NCI-H2196 (cell line): ENCODE data around the gene C1orf87.
"Not testable (repeated sequence)": the region's sequence is repeated elsewhere in the genome, so short reads cannot be mapped to it uniquely, and the experiment has no call there.

Experiments
- DNase-seq: peaks from one replicate; lab custom pipeline; 2025; ENCODE audit not compliant: unreplicated experiment; lab: John Stamatoyannopoulos, UW

C1orf87 gene

DNA sequence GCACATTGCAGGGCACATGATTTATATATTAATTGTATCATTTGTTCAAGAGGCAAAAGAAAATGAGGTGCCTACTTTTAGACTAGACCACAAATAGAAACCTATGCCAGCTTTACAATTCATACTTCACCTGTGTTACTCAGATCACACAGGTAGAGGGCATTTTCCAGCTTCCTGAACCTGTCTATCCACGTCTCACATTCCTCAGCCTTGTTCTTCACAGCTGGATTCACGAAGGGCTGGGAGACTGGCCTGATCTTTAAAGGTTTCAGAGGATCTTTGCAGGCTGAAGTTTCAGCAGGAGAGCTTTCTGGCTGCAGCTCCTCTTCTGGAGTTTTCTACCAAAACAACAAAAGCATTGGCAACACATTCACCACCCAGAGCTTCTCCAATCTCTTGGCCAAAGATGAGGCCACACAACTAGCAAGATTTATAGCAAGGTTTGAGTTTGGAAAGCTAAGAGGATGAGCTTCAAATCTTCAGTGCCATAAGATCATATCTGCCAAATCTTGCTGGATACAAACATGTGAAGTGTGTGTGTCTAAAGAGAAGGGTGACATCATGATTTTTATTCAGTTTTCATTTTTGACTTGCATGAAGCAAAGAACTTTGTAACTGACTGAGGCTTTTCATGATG lies 76.0 kb downstream of the C1orf87 start:
- no peak for DNase-seq

DNA sequence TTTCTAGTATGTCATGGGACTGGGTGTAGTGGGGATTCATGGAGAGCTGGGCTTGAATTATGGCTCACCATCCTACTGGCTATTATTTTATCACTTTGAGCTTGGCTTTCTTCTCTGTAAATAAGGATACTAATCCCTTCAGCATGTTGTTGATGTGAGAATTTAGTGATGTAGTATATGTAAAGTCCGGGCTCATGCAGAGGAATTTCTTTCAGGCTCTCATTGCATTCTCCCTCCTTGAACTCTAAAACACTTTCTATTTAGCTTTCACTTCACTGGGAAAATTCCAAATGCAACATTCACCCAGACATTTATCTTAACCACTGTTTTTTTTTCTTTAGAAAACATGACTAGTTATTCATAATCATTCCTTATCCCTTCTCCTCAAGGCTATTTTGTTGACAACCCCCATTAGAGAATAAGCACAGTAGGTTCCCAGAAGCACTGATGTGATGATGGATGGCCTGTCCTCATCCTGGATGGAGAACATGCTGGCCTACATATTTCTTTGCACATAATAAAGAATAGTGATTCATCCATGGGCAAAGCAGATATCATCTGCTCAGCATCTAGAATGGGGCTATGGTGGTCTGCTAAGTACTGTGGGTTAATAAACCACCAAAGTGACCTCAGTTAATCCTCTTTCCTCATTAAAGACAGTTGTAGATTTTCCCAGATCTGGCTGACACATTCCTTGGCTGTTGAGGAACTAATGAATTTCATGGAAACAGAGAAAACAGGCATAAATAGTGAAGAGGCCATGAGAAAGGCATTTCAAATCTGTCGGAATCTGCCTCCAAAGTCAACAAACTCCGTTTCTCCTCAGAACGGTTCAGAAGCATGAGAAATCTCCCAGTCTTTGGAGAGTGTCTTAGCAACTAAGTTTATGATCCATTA lies 79.0 kb downstream of the C1orf87 start:
- DNase-seq, result no peak

DNA sequence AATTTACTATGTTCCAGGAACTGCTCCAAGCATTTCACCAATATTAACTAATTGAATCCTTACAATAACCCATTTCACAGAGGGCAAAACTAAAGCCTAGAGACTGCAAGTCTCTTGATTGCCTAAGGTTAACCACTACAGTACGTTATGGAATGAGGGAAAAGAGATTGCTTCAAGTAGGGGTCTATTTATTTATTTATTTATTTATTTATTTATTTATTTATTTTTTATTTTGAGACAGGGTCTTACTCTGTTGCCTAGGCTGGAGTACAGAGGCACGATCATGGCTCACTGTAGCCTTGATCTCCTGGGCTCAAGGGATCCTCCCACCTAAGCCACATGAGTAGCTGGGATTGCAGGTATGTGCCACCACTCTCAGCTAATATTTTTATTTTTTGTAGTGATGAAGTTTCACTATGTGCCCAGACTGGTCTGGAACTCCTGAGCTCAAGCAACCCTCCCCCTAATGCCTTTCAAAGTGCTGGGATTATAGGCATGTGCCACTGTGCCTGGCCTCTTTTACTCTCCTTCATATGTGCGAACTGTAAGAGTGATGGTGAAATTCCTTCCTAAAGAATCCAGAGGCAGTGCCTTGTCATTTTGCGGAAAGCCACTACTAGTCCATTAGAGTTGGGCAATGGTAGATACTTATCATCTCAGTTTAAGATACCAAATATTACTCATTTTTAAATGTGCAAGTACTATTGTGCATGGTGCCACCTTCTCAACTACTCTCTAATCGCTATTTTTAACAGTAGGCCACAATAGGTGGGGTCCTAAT lies 81.3 kb downstream of the C1orf87 start:
- no peak for DNase-seq

GRCh38 chr1:59990470-59990869 lies 83.1 kb downstream of the C1orf87 start:
- DNase-seq, result no peak

GRCh38 chr1:59986516-59987310 lies 86.9 kb downstream of the C1orf87 start:
- no peak for DNase-seq

- no peak for DNase-seq
Observed at GRCh38 chr1:59985911-59986515, 87.6 kb downstream of the C1orf87 start.

GRCh38 chr1:59979666-59980065 lies 93.9 kb downstream of the C1orf87 start:
- no peak for DNase-seq

DNA sequence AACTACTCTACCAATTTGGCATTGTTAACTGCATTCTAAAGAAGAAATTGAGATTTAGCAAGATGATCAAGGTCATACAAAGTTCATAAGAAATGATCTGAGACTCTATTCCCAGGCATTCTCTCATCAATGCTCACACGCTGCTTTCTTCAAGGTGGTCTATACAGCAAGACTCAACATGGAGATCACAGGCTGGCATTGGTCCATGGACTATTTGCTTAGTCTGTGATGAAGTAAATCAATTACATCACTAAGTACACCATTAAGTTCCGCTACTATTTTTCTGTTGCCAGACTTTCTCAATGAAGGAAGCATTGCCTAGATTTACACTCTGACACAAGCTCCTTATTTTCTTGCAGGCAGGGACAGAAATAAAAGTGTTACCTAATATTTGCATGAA lies 95.1 kb downstream of the C1orf87 start:
- DNase-seq, result no peak

GRCh38 chr1:59978026-59978425 lies 95.5 kb downstream of the C1orf87 start:
- DNase-seq, result no peak

- DNase-seq, result no peak
Observed at GRCh38 chr1:59977075-59977410, 96.5 kb downstream of the C1orf87 start.

DNA sequence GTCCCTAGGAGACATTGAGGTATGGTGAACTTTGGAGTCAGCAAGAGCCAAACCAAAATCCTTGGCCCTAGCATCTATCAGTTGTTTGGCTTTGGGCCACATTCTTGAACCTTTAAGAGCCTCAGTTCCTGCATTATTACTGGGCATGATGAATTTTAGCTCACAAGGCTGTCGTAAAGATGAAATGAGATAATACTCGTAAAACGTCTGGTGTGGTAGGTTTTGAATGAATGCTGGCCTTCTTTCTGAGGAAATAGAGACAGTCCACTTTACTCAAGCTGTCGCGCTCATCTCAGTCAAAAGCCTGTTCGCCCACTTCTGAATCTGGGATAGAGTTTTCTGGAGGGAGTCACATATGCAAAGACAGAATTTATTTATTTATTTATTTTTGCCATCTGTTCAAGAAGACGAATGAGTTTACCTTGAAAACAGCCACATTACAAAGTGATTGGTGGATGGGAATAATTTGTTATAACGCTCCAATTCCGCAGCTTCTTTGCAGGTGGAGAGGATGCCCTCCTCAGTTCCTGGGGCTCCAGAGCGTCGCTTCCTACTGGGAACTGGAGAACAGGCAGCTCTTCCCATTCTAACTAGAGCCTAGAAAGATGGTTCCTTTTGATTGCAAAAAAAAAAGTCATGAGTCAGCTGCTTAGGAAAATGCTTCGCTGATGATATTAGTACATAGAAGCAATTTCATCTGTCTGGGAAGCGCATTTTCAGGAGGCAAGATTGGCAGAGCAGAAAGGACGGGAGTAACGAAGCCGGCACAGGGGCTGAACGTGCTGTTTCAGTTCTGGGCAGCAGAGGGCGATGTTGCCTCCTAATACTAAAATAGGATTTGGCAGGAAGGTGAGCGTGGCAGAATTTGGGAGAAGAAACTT lies 97.1 kb downstream of the C1orf87 start:
- DNase-seq, result peak; percentile 62

GRCh38 chr1:59973719-59974118 lies 99.9 kb downstream of the C1orf87 start:
- DNase-seq, result no peak

GRCh38 chr1:59972216-59972927 lies 101.2 kb downstream of the C1orf87 start:
- peak; percentile 18 for DNase-seq

DNA sequence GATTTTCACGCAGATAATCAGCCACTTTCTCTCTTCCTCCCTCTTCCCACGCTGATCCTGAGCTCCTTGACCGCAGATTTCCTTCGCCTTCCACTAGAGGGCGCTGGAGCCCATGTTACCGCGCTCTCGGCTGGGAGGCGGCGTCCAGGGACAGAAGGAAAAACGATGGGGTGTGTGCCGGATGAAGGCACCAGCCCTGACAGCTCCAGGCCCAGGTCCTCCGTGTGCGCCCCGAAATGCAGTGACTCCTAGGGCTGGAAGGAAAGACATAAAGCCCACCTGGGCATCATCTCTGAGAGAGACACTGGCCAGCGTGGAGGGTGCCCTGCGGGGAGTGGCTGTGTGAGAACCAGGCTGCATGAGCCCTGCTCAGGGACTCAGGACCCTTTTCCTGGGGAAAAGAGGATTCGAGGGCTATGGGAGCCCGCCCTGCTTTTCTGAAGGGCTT lies 102.1 kb downstream of the C1orf87 start:
- peak; percentile 79 for DNase-seq

DNA sequence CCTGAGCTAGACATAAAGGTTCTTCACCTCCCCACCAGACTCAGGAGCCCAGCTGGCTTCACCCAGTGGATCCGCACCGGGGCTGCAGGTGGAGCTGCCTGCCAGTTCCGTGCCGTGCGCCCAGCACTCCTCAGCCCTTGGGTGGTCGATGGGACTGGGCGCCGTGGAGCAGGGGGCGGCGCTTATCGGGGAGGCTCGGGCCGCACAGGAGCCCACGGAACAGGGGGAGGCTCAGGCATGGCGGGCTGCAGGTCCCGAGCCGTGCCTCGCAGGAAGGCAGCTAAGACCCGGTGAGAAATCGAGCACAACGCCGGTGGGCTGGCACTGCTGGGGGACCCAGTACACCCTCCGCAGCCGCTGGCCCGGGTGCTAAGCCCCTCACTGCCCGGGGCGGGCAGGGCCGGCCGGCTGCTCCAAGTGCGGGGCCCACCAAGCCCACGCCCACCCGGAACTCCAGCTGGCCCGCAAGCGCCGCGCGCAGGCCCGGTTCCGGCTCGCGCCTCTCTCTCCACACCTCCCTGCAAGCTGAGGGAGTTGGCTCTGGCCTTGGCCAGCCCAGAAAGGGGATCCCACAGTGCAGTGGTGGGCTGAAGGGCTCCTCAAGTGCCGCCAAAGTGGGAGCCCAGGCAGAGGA lies 103.9 kb downstream of the C1orf87 start:
- DNase-seq, result not testable (repeated sequence)

- DNase-seq, result not testable (repeated sequence)
Observed at GRCh38 chr1:59968746-59969145, 104.8 kb downstream of the C1orf87 start.

GRCh38 chr1:59967780-59968179 lies 105.8 kb downstream of the C1orf87 start:
- DNase-seq, result no peak

GRCh38 chr1:59967141-59967697 lies 106.4 kb downstream of the C1orf87 start:
- DNase-seq, result no peak
